Mesenchymal stem cell (in vitro differentiated cells and primary cell): ENCODE data around the gene ERC2.

Source experiments
- DNase-seq: peaks from one replicate; pipeline ENCODE4 v3.0.0-alpha.2; 2013
- H2AFZ ChIP-seq: one replicate; pipeline ENCODE4 v1.6.1; 2013; ENCODE audit warnings: low read depth, mild to moderate bottlenecking, control low read depth, inconsistent platforms, low read length, moderate library complexity
- H2AK5ac ChIP-seq: 2 replicates; pipeline ENCODE4 v1.6.1; 2013; ENCODE audit warnings: low read length, moderate library complexity, mild to moderate bottlenecking, inconsistent platforms; ENCODE audit not compliant: severe bottlenecking
- H2BK120ac ChIP-seq: one replicate; pipeline ENCODE4 v1.6.1; 2013; ENCODE audit warnings: low read depth, mild to moderate bottlenecking, inconsistent platforms, low read length, moderate library complexity
- H2BK12ac ChIP-seq, 2 experiments: one replicate each; pipeline ENCODE4 v1.6.1; 2013; ENCODE audit warnings: inconsistent platforms in 2 of 2, low read length in 2 of 2, mild to moderate bottlenecking in 2 of 2, moderate library complexity in 2 of 2, control low read depth in 1 of 2
- H2BK15ac ChIP-seq: one replicate; pipeline ENCODE4 v1.6.1; 2013; ENCODE audit warnings: mild to moderate bottlenecking, low read depth, inconsistent platforms; ENCODE audit not compliant: poor library complexity, severe bottlenecking
- H2BK5ac ChIP-seq: 2 replicates; pipeline ENCODE4 v1.6.1; 2013; ENCODE audit warnings: low read depth, mild to moderate bottlenecking, low read length, control low read depth, inconsistent platforms; ENCODE audit not compliant: poor library complexity, severe bottlenecking
- H3K14ac ChIP-seq, 2 experiments: one replicate each; pipeline ENCODE4 v1.6.1; 2013; ENCODE audit warnings: inconsistent platforms in 2 of 2, low read length in 2 of 2, control low read depth in 1 of 2, mild to moderate bottlenecking in 1 of 2, moderate library complexity in 1 of 2
- H3K18ac ChIP-seq, 2 experiments: one replicate each; pipeline ENCODE4 v1.6.1; 2013; ENCODE audit warnings: inconsistent platforms in 2 of 2, low read length in 2 of 2, control low read depth in 1 of 2, low read depth in 1 of 2, mild to moderate bottlenecking in 1 of 2
- H3K23ac ChIP-seq, 2 experiments: one replicate each; pipeline ENCODE4 v1.6.1; 2013; ENCODE audit warnings: inconsistent platforms in 2 of 2, low read length in 2 of 2, mild to moderate bottlenecking in 2 of 2, moderate library complexity in 2 of 2, control low read depth in 1 of 2
- H3K27ac ChIP-seq: 2 replicates; pipeline ENCODE4 v1.5.1; 2013; ENCODE audit warnings: mild to moderate bottlenecking, moderate library complexity, low read length, control low read depth, inconsistent platforms; ENCODE audit not compliant: poor library complexity, severe bottlenecking
- H3K27me3 ChIP-seq, 2 experiments: 2 replicates each; pipeline versions ENCODE4 v1.6.1 to v1.7.0; 2013; ENCODE audit warnings: low read length in 2 of 2, mild to moderate bottlenecking in 2 of 2, moderate library complexity in 2 of 2, control low read depth in 1 of 2, inconsistent platforms in 1 of 2; ENCODE audit not compliant: control insufficient read depth in 1 of 2, insufficient read depth in 1 of 2
- H3K36me3 ChIP-seq, 2 experiments: 2 replicates each; pipeline versions ENCODE4 v1.6.1 to v1.7.0; 2013; ENCODE audit warnings: low read length in 2 of 2, control low read depth in 1 of 2, inconsistent platforms in 1 of 2, low read depth in 1 of 2, mild to moderate bottlenecking in 1 of 2; ENCODE audit not compliant: insufficient read depth in 2 of 2, control insufficient read depth in 1 of 2
- H3K4ac ChIP-seq, 2 experiments: one replicate each; pipeline ENCODE4 v1.6.1; 2013; ENCODE audit warnings: inconsistent platforms in 2 of 2, low read length in 2 of 2, mild to moderate bottlenecking in 2 of 2, moderate library complexity in 2 of 2, control low read depth in 1 of 2, low read depth in 1 of 2
- H3K4me1 ChIP-seq: 2 replicates; pipeline ENCODE4 v1.6.1; 2013; ENCODE audit warnings: low read depth, low read length, control low read depth; ENCODE audit not compliant: control insufficient read depth, insufficient read depth
- H3K4me2 ChIP-seq: 2 replicates; pipeline ENCODE4 v1.6.1; 2013; ENCODE audit warnings: low read length, mild to moderate bottlenecking, inconsistent platforms; ENCODE audit not compliant: poor library complexity, severe bottlenecking
- H3K4me3 ChIP-seq, 2 experiments: 2 replicates each; pipeline versions ENCODE4 v1.5.1 to v1.7.0; 2013; ENCODE audit warnings: low read length in 2 of 2, mild to moderate bottlenecking in 2 of 2, control low read depth in 1 of 2, low read depth in 1 of 2; ENCODE audit not compliant: insufficient read depth in 1 of 2
- H3K79me1 ChIP-seq: replicated peaks from 2 replicates; pipeline ENCODE4 v1.6.1; 2013; ENCODE audit warnings: mild to moderate bottlenecking, control low read depth, low read length, inconsistent platforms; ENCODE audit not compliant: poor library complexity, severe bottlenecking
- H3K9ac ChIP-seq: 2 replicates; pipeline ENCODE4 v1.7.0; 2013; ENCODE audit warnings: mild to moderate bottlenecking, low read length, moderate library complexity
- H3K9me3 ChIP-seq: 2 replicates; pipeline ENCODE4 v1.7.0; 2013; ENCODE audit warnings: mild to moderate bottlenecking, low read length; ENCODE audit not compliant: control insufficient read depth
- H4K8ac ChIP-seq: one replicate; pipeline ENCODE4 v1.6.1; 2013; ENCODE audit warnings: inconsistent platforms, mild to moderate bottlenecking, low read length, moderate library complexity
- H4K91ac ChIP-seq: one replicate; pipeline ENCODE4 v1.6.1; 2013; ENCODE audit warnings: mild to moderate bottlenecking, low read length, inconsistent platforms
- WGBS: methylation state at CpG from one replicate; pipeline ENCODE4 v1.1.7; 2013; ENCODE audit warnings: mixed read lengths; 5-methylcytosine and 5-hydroxymethylcytosine counted together

The ERC2 gene

DNA sequence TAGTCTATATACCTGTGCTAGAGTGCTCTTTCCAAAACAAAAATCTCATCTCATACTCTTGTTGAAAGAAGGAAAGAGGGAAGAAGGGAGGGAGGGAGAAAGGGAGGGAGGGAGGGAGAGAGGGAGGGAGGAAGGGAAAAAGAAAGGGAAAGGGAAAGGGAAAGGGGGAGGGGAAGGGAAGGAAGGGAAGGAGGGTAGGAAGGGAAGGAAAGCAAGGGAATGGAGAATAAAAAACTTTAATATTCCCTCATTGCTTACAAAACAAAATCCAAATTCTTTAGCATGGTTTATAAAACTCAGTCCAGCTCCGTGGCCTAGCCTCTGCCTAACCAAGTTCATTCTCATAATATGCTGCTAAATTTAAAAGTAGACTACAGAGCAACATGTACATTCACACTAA lies 104.5 kb downstream of the ERC2 start:
- no peaks in the 10 kb centered on the region for H3K9me3 ChIP-seq
- DNase-seq = no peak
- H3K9ac ChIP-seq = no peak overlapping the region
- no peak overlapping the region for H2BK120ac ChIP-seq
- no peak overlapping the region for H3K4ac ChIP-seq
- no peaks in the 10 kb centered on the region for H3K36me3 ChIP-seq
- H3K27ac ChIP-seq = no peak overlapping the region
- H3K4me1 ChIP-seq = no peaks in the 10 kb centered on the region
- no peak overlapping the region for H3K18ac ChIP-seq
- H2BK15ac ChIP-seq = no peak overlapping the region
- no peak overlapping the region for H4K8ac ChIP-seq
- H2BK12ac ChIP-seq = no peak overlapping the region
- no peak overlapping the region for H3K23ac ChIP-seq
- no peak overlapping the region for H3K4me2 ChIP-seq
- WGBS = 86% methylated on average over 1 of the region's 1 CpG
- H3K27me3 ChIP-seq = no peaks in the 10 kb centered on the region
- no peak overlapping the region for H2BK5ac ChIP-seq
- no peak overlapping the region for H3K14ac ChIP-seq
- H2AK5ac ChIP-seq = no peak overlapping the region
- no peak overlapping the region for H2AFZ ChIP-seq
- no peak overlapping the region for H4K91ac ChIP-seq
- no peak overlapping the region for H3K4me3 ChIP-seq
- no peaks in the 10 kb centered on the region for H3K79me1 ChIP-seq

DNA sequence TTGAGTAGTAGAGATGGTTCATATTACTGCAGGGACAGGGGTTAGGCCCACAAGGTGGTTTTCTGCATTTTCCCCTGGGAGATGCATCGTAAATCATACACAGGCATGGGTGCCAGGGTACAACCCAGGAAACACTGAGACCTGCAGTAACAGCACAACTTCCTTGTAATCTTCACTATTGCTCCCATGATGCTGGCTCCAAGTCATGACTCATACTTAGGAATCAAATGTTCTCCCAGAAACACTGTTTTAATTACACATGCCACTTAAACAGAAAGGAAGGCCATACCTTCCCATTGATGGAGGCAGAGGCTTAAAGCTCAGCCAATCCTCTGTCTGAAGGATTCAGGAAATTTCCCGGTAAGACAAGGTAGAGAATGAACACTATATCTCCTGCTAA lies 106.5 kb downstream of the ERC2 start:
- DNase-seq = no peak
- no peak overlapping the region for H2AFZ ChIP-seq

DNA sequence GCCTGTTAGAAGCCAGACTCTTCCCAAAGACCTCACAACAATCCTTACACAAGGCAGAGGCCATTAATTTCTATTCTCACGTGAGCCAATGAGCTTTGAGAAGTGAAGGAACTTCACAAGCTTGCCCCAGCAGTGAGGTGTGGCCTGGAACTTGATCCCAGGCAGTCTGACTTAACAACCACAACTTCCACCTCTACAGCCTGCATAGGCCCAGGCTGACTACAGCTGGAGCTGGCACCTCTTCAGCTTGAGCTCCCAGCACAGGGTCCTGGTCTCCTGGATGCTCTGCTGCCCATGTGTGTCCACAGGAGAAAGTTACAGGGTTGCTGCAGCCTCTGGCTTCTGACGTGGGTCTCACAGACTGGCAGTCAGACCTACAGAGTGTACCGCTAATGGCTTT lies 111.0 kb downstream of the ERC2 start:
- Histone ChIP-seq H3K27me3 (no peaks in the 10 kb centered on the region), H3K4ac (no peak overlapping the region), H2AFZ (no peak overlapping the region), H3K14ac (no peak overlapping the region), H3K79me1 (no peaks in the 10 kb centered on the region), H2BK5ac (no peak overlapping the region), H3K18ac (no peak overlapping the region), H3K9me3 (no peaks in the 10 kb centered on the region), H2BK12ac (no peak overlapping the region), H2AK5ac (no peak overlapping the region), H3K27ac (peak overlapping the region; percentile 59), H2BK120ac (no peak overlapping the region), H3K4me3 (no peak overlapping the region), H2BK15ac (no peak overlapping the region), H3K4me2 (no peak overlapping the region), H3K9ac (no peak overlapping the region), H3K23ac (no peak overlapping the region), H3K4me1 (no peaks in the 10 kb centered on the region), H4K8ac (no peak overlapping the region), H3K36me3 (no peaks in the 10 kb centered on the region), H4K91ac (no peak overlapping the region)
- peak; percentile 15 for DNase-seq
- 58% methylated on average over 3 of the region's 3 CpGs for WGBS

More for the DNA sequence above, 106.5 kb downstream of the ERC2 start:
- WGBS = 90% methylated on average over 2 of the region's 2 CpGs
- Histone ChIP-seq H4K91ac (no peak overlapping the region), H3K36me3 (no peaks in the 10 kb centered on the region), H3K27ac (no peak overlapping the region), H4K8ac (no peak overlapping the region), H3K14ac (no peak overlapping the region), H3K27me3 (no peaks in the 10 kb centered on the region), H3K9me3 (no peaks in the 10 kb centered on the region), H3K4me3 (no peak overlapping the region), H2BK120ac (no peak overlapping the region), H3K23ac (no peak overlapping the region), H2BK5ac (no peak overlapping the region), H3K4ac (no peak overlapping the region), H2AK5ac (no peak overlapping the region), H3K9ac (no peak overlapping the region), H2BK12ac (no peak overlapping the region), H3K4me2 (no peak overlapping the region), H2BK15ac (no peak overlapping the region), H3K4me1 (no peaks in the 10 kb centered on the region), H3K18ac (no peak overlapping the region), H3K79me1 (no peaks in the 10 kb centered on the region)

DNA sequence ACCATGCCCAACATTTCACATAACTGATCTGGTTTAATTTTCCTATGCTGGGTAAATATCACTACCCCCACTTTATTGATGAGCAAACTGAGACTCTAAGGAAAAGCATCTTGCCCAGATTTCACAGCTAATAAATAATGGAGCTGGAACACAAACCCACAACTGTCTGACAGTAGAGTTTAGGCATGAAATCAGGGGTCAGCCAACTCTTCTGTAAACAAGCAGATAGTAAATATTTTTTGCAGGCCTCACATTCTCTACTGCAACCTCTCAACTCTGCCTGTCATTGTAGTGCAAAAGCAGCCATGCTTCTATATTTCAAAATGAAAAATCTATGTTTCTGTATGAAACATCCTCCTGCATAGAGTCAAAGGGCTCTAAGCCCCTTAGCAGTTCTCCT lies 111.5 kb downstream of the ERC2 start:
- Histone ChIP-seq H4K8ac (no peak overlapping the region), H3K79me1 (no peaks in the 10 kb centered on the region), H3K4me3 (no peak overlapping the region), H3K9ac (no peak overlapping the region), H2AK5ac (no peak overlapping the region), H3K36me3 (no peaks in the 10 kb centered on the region), H3K9me3 (no peaks in the 10 kb centered on the region), H2BK15ac (no peak overlapping the region), H2BK5ac (no peak overlapping the region), H2BK120ac (no peak overlapping the region), H3K27ac (peak overlapping the region; percentile 59), H3K18ac (no peak overlapping the region), H3K4ac (no peak overlapping the region), H3K4me1 (no peaks in the 10 kb centered on the region), H2BK12ac (no peak overlapping the region), H2AFZ (no peak overlapping the region), H3K27me3 (peaks cover 0 to 2% of the 10 kb centered on the region in 2 experiments), H3K14ac (no peak overlapping the region), H3K23ac (no peak overlapping the region), H4K91ac (no peak overlapping the region), H3K4me2 (no peak overlapping the region)
- no peak for DNase-seq
